Brain microvascular endothelial cell (primary cell): ENCODE data around the gene MMRN2.
"Not testable (repeated sequence)": the region's sequence is repeated elsewhere in the genome, so short reads cannot be mapped to it uniquely, and the experiment has no call there.

Experiments
- DNase-seq: peaks from one replicate; pipeline ENCODE4 v3.0.0-alpha.2; 2020
- H3K27ac ChIP-seq: fragments of 250-450 bp; sonication (Bioruptor Pico); 2 replicates; pipeline ENCODE4 v1.5.1; 2020; ENCODE audit warnings: mild to moderate bottlenecking, moderate library complexity
- H3K27me3 ChIP-seq: fragments of 250-450 bp; sonication (Bioruptor Pico); replicated peaks from 2 replicates; pipeline ENCODE4 v1.5.1; 2020; ENCODE audit warnings: mild to moderate bottlenecking
- H3K36me3 ChIP-seq: fragments of 250-450 bp; sonication (Bioruptor Pico); replicated peaks from 2 replicates; pipeline ENCODE4 v1.5.1; 2020; ENCODE audit warnings: mild to moderate bottlenecking
- H3K4me3 ChIP-seq: 2 replicates; pipeline ENCODE4 v1.5.1; 2011; ENCODE audit warnings: low read depth, mild to moderate bottlenecking, control low read depth, low read length, moderate library complexity
- CTCF ChIP-seq: IDR thresholded peaks from 2 replicates; pipeline ENCODE4 v1.5.1; 2011; ENCODE audit warnings: low read depth, mild to moderate bottlenecking, moderate library complexity, low read length, control low read depth, inconsistent platforms; ENCODE audit errors: missing control alignments
- in situ Hi-C: cut with HindIII; loops from 2 replicates; pipeline ENCODE4 v1.10.0; 2017; ENCODE audit warnings: low sequenced_read_pairs, low pct_ligation_motif_present

MMRN2 gene

GRCh38 chr10:86988520-86988919, 31.1 kb upstream of the MMRN2 start:
- no peaks in the 10 kb centered on the region for H3K36me3 ChIP-seq
- H3K27ac ChIP-seq = no peak overlapping the region
- no peak overlapping the region for H3K4me3 ChIP-seq
- DNase-seq = no peak
- no peak for TF ChIP-seq CTCF
- in situ Hi-C loops = no loop called here
- H3K27me3 ChIP-seq = no peaks in the 10 kb centered on the region

GRCh38 chr10:86984498-86984897, 27.1 kb upstream of the MMRN2 start:
- H3K27me3 ChIP-seq, DNase-seq, H3K36me3 ChIP-seq, H3K4me3 ChIP-seq, H3K27ac ChIP-seq, in situ Hi-C loops: not testable (repeated sequence)

- H3K27ac ChIP-seq = no peak overlapping the region
- no peak overlapping the region for H3K4me3 ChIP-seq
- in situ Hi-C loops = no loop called here
- TF ChIP-seq CTCF = no peak
- no peaks in the 10 kb centered on the region for H3K36me3 ChIP-seq
- no peaks in the 10 kb centered on the region for H3K27me3 ChIP-seq
- no peak for DNase-seq
Observed at GRCh38 chr10:86981716-86982115, 24.3 kb upstream of the MMRN2 start.

GRCh38 chr10:86981020-86981419, 23.6 kb upstream of the MMRN2 start:
- in situ Hi-C loops, H3K36me3 ChIP-seq, H3K27me3 ChIP-seq, H3K27ac ChIP-seq, H3K4me3 ChIP-seq, DNase-seq: not testable (repeated sequence)

- no peaks in the 10 kb centered on the region for H3K36me3 ChIP-seq
- no peak overlapping the region for H3K4me3 ChIP-seq
- TF ChIP-seq CTCF = no peak
- in situ Hi-C loops = no loop called here
- no peak for DNase-seq
- H3K27me3 ChIP-seq = no peaks in the 10 kb centered on the region
- no peak overlapping the region for H3K27ac ChIP-seq
Observed at GRCh38 chr10:86979977-86980448, 22.6 kb upstream of the MMRN2 start.

GRCh38 chr10:86979296-86979818, 21.9 kb upstream of the MMRN2 start:
- H3K27ac ChIP-seq = no peak overlapping the region
- no peak for TF ChIP-seq CTCF
- H3K4me3 ChIP-seq = no peak overlapping the region
- no peak for DNase-seq
- no peaks in the 10 kb centered on the region for H3K36me3 ChIP-seq
- no peaks in the 10 kb centered on the region for H3K27me3 ChIP-seq
- in situ Hi-C loops = no loop called here

GRCh38 chr10:86978457-86978856, 21.0 kb upstream of the MMRN2 start:
- in situ Hi-C loops, H3K27me3 ChIP-seq, H3K27ac ChIP-seq, H3K4me3 ChIP-seq, H3K36me3 ChIP-seq, DNase-seq: not testable (repeated sequence)
